Endothelial cell of umbilical vein (primary cell): Measurements from ENCODE around the gene PTK6.

Experiments
- MAX ChIP-seq: IDR thresholded peaks from 2 replicates; pipeline ENCODE4 v1.6.1; 2011; ENCODE audit not compliant: insufficient read depth, insufficient read length
- POLR2AphosphoS5 ChIP-seq: IDR thresholded peaks from 2 replicates; pipeline ENCODE4 v1.6.1; 2012; ENCODE audit warnings: low read depth, mild to moderate bottlenecking, control low read depth, low read length, moderate library complexity; ENCODE audit not compliant: insufficient read depth
- TF ChIP-seq, protein P1 (sequence below), 2 donors: IDR thresholded peaks; 1 replicate in 1 of 2; 2 replicates in 1 of 2; pipeline ENCODE4 v1.5.1; 2011; ENCODE audit warnings: low read length in 2 of 2, mild to moderate bottlenecking in 2 of 2, moderate library complexity in 2 of 2, control low read depth in 1 of 2, inconsistent platforms in 1 of 2, low read depth in 1 of 2; ENCODE audit not compliant: insufficient read depth in 1 of 2; ENCODE audit errors: extremely low read depth in 1 of 2

DNA sequence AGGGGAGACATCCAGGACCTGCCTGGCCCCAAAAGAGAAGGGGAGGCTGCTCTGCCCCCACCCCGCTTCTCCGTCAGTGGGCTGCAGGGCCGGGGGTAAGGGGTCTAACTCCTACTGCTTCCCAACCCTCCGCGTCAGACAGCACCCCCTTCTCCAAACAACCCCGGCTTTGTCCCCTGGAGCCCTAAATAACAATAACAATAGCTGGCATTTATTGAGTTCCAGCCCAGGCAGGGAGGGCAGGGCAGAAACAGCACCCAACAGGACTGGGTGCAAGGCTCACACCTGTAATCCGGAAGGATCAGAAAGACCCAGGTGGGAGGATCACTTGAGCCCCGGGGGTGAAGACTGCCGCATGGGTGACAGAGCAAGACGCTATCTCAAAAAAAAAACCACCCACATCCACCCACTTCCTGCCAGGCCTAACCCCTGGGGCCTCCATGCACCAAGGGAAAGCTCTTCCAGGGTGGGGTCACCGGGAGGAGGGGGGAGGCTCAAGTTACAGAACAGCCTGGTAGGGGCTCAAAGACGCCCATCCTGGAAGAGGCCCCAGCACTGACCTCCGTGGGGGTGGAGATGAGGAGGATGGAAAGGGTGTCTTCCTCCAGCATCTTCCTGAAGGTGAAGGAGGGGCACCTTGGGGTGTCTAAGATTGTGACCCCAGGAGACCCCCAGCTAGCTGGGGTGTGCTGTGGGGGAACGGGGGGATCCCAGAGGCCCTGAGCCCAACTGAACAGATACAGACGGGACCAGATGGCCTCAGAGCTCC is 15.5 kb upstream of the PTK6 start:
- TF ChIP-seq MAX: no peak
- no peak for TF ChIP-seq POLR2AphosphoS5
- TF ChIP-seq, protein P1, sequence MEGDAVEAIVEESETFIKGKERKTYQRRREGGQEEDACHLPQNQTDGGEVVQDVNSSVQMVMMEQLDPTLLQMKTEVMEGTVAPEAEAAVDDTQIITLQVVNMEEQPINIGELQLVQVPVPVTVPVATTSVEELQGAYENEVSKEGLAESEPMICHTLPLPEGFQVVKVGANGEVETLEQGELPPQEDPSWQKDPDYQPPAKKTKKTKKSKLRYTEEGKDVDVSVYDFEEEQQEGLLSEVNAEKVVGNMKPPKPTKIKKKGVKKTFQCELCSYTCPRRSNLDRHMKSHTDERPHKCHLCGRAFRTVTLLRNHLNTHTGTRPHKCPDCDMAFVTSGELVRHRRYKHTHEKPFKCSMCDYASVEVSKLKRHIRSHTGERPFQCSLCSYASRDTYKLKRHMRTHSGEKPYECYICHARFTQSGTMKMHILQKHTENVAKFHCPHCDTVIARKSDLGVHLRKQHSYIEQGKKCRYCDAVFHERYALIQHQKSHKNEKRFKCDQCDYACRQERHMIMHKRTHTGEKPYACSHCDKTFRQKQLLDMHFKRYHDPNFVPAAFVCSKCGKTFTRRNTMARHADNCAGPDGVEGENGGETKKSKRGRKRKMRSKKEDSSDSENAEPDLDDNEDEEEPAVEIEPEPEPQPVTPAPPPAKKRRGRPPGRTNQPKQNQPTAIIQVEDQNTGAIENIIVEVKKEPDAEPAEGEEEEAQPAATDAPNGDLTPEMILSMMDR (IDR thresholded peaks at IDR 0.05; ENCODE audit: extremely low read depth in 1 of 2, insufficient read depth in 1 of 2, low read depth in 1 of 2, low read length in 2 of 2): no peak
